IMR-90 (cell line): ENCODE data around the gene ATP11A. TPM values are rescaled to one million over a fixed set of nuclear protein-coding genes. Genes with fewer than 3 reads are reported as not detected.

ENCODE experiments used
- ATAC-seq: fragments of 200-7000 bp; cut with Tn5 transposase; 2 replicates; pipeline ENCODE4 v1.9.1; 2020; ENCODE audit warnings: low read depth, mild to moderate bottlenecking, moderate library complexity
- BruUV-seq: library from RNA; stranded (reverse); fragments of 400-500 nt; replicated peaks from 2 replicates; lab custom pipeline; 2021; lab: Mats Ljungman, UMichigan
- CTCF ChIA-PET: fragments of 300-600 bp; formaldehyde crosslinking; extraction: SDS; loops from one replicate; lab custom pipeline; 2021; ENCODE audit warnings: antibody characterized with exemption; lab: Yijun Ruan, JAX
- POLR2A ChIA-PET: fragments of 300-600 bp; sonication (Branson Sonifier 250); formaldehyde crosslinking; loops from one replicate; lab custom pipeline; 2022; ENCODE audit warnings: antibody characterized with exemption; ENCODE audit not compliant: unreplicated experiment; lab: Charles Lee
- DNase-seq: peaks from one replicate; pipeline ENCODE4 v3.0.0; 2013
- H2AFZ ChIP-seq: replicated peaks from 2 replicates; pipeline ENCODE3; 2013; ENCODE audit warnings: low read length, mild to moderate bottlenecking; ENCODE audit not compliant: poor library complexity
- H2AK5ac ChIP-seq: 2 replicates; pipeline ENCODE4 v1.6.1; 2013; ENCODE audit warnings: low read depth, low read length, inconsistent platforms
- H2AK9ac ChIP-seq: replicated peaks from 2 replicates; pipeline ENCODE3; 2013; ENCODE audit warnings: mild to moderate bottlenecking, low read depth, low read length, moderate library complexity; ENCODE audit not compliant: poor library complexity
- H2BK120ac ChIP-seq: 2 replicates; pipeline ENCODE4 v1.6.1; 2013; ENCODE audit warnings: low read depth, low read length, inconsistent platforms
- H2BK15ac ChIP-seq: 3 replicates; pipeline ENCODE4 v1.6.1; 2013; ENCODE audit warnings: low read depth, low read length, inconsistent platforms
- H2BK20ac ChIP-seq: 2 replicates; pipeline ENCODE4 v1.6.1; 2013; ENCODE audit warnings: low read depth, mild to moderate bottlenecking, inconsistent platforms, low read length, moderate library complexity
- H2BK5ac ChIP-seq: 2 replicates; pipeline ENCODE4 v1.6.1; 2013; ENCODE audit warnings: mild to moderate bottlenecking, low read depth, low read length, inconsistent platforms; ENCODE audit not compliant: poor library complexity, severe bottlenecking
- H3K14ac ChIP-seq: replicated peaks from 2 replicates; pipeline ENCODE4 v1.6.1; 2013; ENCODE audit warnings: low read depth, low read length, inconsistent platforms
- H3K18ac ChIP-seq: 2 replicates; pipeline ENCODE4 v1.6.1; 2013; ENCODE audit warnings: low read depth, low read length, control low read depth
- H3K23ac ChIP-seq: 2 replicates; pipeline ENCODE4 v1.6.1; 2013; ENCODE audit warnings: low read depth, low read length, inconsistent platforms
- H3K27ac ChIP-seq: 2 replicates; pipeline ENCODE4 v1.5.1; 2013; ENCODE audit warnings: mild to moderate bottlenecking, control low read depth, low read length; ENCODE audit not compliant: insufficient read depth
- H3K27me3 ChIP-seq: 2 replicates; pipeline ENCODE4 v1.6.1; 2013; ENCODE audit warnings: low read length; ENCODE audit not compliant: control insufficient read depth, insufficient read depth
- H3K36me3 ChIP-seq: 2 replicates; pipeline ENCODE4 v1.6.1; 2013; ENCODE audit warnings: low read length, mixed read lengths; ENCODE audit not compliant: control insufficient read depth, insufficient read depth
- H3K4ac ChIP-seq: 2 replicates; pipeline ENCODE4 v1.6.1; 2013; ENCODE audit warnings: low read depth, low read length, inconsistent platforms
- H3K4me1 ChIP-seq: 2 replicates; pipeline ENCODE4 v1.6.1; 2013; ENCODE audit warnings: low read length, mixed read lengths; ENCODE audit not compliant: control insufficient read depth, insufficient read depth
- H3K4me2 ChIP-seq: 2 replicates; pipeline ENCODE4 v1.6.1; 2013; ENCODE audit warnings: low read depth, mild to moderate bottlenecking, control low read depth, low read length, moderate library complexity
- H3K4me3 ChIP-seq: 2 replicates; pipeline ENCODE4 v1.5.1; 2013; ENCODE audit warnings: low read depth, mild to moderate bottlenecking, control low read depth, low read length, moderate library complexity; ENCODE audit not compliant: insufficient read depth
- H3K56ac ChIP-seq: 2 replicates; pipeline ENCODE4 v1.6.1; 2013; ENCODE audit warnings: low read length, inconsistent platforms; ENCODE audit not compliant: insufficient read depth; ENCODE audit errors: extremely low read depth
- H3K79me1 ChIP-seq, 2 experiments: 2 replicates each; pipeline ENCODE4 v1.6.1; 2013; ENCODE audit warnings: low read length in 2 of 2, inconsistent platforms in 1 of 2, low read depth in 1 of 2
- H3K9ac ChIP-seq: 2 replicates; pipeline ENCODE4 v1.6.1; 2013; ENCODE audit warnings: low read depth, low read length, control low read depth
- H3K9me1 ChIP-seq: 2 replicates; pipeline ENCODE4 v1.6.1; 2013; ENCODE audit warnings: low read length, inconsistent platforms; ENCODE audit not compliant: insufficient read depth
- H3K9me3 ChIP-seq: 2 replicates; pipeline ENCODE4 v1.6.1; 2013; ENCODE audit warnings: low read length; ENCODE audit not compliant: control insufficient read depth, insufficient read depth
- H4K20me1 ChIP-seq: 2 replicates; pipeline ENCODE4 v1.6.1; 2013; ENCODE audit warnings: low read length, inconsistent platforms; ENCODE audit not compliant: insufficient read depth
- H4K5ac ChIP-seq: 2 replicates; pipeline ENCODE4 v1.6.1; 2013; ENCODE audit warnings: mild to moderate bottlenecking, low read depth, low read length, control low read depth
- H4K8ac ChIP-seq, 2 experiments: 2 replicates each; pipeline ENCODE4 v1.6.1; 2013; ENCODE audit warnings: low read depth in 2 of 2, low read length in 2 of 2, control low read depth in 1 of 2, inconsistent platforms in 1 of 2
- H4K91ac ChIP-seq: 2 replicates; pipeline ENCODE4 v1.6.1; 2013; ENCODE audit warnings: low read depth, low read length, inconsistent platforms; ENCODE audit not compliant: insufficient read depth
- BHLHE40 ChIP-seq: fragments of 150-350 bp; IDR thresholded peaks from 2 replicates; pipeline ENCODE4 v1.6.1; 2016; ENCODE audit warnings: mild to moderate bottlenecking, low read depth, low read length
- CHD1 ChIP-seq: IDR thresholded peaks from 2 replicates; pipeline ENCODE4 v1.6.1; 2012; ENCODE audit warnings: low read depth, low read length, improper control_type of control experiment
- RAD21 ChIP-seq: IDR thresholded peaks from 2 replicates; pipeline ENCODE4 v1.6.1; 2012; ENCODE audit warnings: low read length, improper control_type of control experiment
- SMC3 ChIP-seq: fragments of 150-350 bp; IDR thresholded peaks from 2 replicates; pipeline ENCODE4 v1.6.1; 2016; ENCODE audit warnings: low read depth, mild to moderate bottlenecking, antibody characterized with exemption, low read length, moderate library complexity
- WGBS, 2 experiments: methylation state at CpG; one replicate each; pipeline versions ENCODE4 v1.1.5 to v1.1.7; 2013; ENCODE audit warnings: missing lambda C conversion rate in 2 of 2; ENCODE audit not compliant: insufficient read length in 1 of 2; ENCODE audit errors: extremely low coverage in 2 of 2; 5-methylcytosine and 5-hydroxymethylcytosine counted together
- dilution Hi-C: fragments of 300-500 bp; cut with HindIII; formaldehyde crosslinking; loops from one replicate; pipeline ENCODE4 v1.14.3; 2018; ENCODE audit warnings: low sequenced_read_pairs; ENCODE audit not compliant: unreplicated experiment
- in situ Hi-C: fragments of 300-500 bp; cut with MboI; formaldehyde crosslinking; loops from 3 replicates; pipeline ENCODE4 v1.14.3; 2019; ENCODE audit warnings: low sequenced_read_pairs, inconsistent platforms, mixed read lengths
- intact Hi-C: fragments of 100-400 bp; cut with micrococcal nuclease; formaldehyde crosslinking; loops from 2 replicates; pipeline ENCODE4 v1.10.0; 2022
- polyA plus RNA-seq, 3 experiments: library from polyadenylated mRNA; depleted of rRNA; stranded (reverse); fragments of >200 nt; gene quantifications; 2 replicates each; pipeline ENCODE4 v1.2.3, GENCODE V29; 2012; ENCODE audit warnings: low replicate concordance in 1 of 3
- total RNA-seq: library from RNA; depleted of rRNA; stranded (reverse); fragments of >200 nt; gene quantifications from 2 replicates; pipeline ENCODE4 v1.2.3, GENCODE V29; 2012
- TF ChIP-seq, protein P1 (sequence below): fragments of 150-350 bp; IDR thresholded peaks from 2 replicates; pipeline ENCODE4 v1.6.1; 2017; ENCODE audit warnings: mild to moderate bottlenecking, antibody characterized with exemption, low read length, low read depth

Gene ATP11A
- total and polyA plus RNA-seq, 2 of the 4 experiments (the other 2 are of a cell fraction) = 8.4 to 12.0 TPM

DNA sequence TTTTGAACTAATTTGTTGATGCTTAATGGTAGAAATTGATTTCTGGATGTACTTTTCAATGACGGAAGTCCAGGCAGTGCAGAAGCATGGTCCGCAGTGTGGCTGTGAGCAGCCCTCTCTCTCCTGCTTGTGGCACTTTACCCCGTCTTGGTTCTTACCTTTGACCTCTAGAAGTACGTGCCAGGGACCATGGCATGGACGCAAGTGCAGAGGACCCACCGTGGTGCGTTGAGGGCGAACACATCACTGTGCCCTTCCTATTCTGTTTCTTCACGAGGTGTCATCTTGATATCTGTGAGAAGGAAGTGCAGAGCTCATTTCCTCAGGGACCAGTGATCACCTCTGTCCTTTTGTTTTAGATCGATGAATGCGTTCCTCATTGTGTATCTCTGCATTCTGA, 135.2 kb downstream of the ATP11A start:
- no peaks in the 10 kb centered on the region for H3K27me3 ChIP-seq
- in situ Hi-C loops (no loop called here), intact Hi-C loops (no loop called here), dilution Hi-C loops (no loop called here)
- no peak overlapping the region for H4K8ac ChIP-seq
- H3K27ac ChIP-seq = no peak overlapping the region
- H3K4me3 ChIP-seq = no peak overlapping the region
- DNase-seq (no peak), ATAC-seq (no peak)
- peaks cover 42% of the 10 kb centered on the region for H3K36me3 ChIP-seq
- no peak overlapping the region for H2AK9ac ChIP-seq
- no peak overlapping the region for H2BK120ac ChIP-seq
- H3K23ac ChIP-seq = no peak overlapping the region
- TF ChIP-seq RAD21 = no peak
- TF ChIP-seq CHD1 = no peak
- TF ChIP-seq SMC3 = no peak
- TF ChIP-seq, protein P1, sequence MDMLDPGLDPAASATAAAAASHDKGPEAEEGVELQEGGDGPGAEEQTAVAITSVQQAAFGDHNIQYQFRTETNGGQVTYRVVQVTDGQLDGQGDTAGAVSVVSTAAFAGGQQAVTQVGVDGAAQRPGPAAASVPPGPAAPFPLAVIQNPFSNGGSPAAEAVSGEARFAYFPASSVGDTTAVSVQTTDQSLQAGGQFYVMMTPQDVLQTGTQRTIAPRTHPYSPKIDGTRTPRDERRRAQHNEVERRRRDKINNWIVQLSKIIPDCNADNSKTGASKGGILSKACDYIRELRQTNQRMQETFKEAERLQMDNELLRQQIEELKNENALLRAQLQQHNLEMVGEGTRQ = no peak
- TF ChIP-seq BHLHE40 = no peak
- ChIA-PET POLR2A (no interaction called here), CTCF (no interaction called here)
- H4K91ac ChIP-seq = no peak overlapping the region
- H3K9me1 ChIP-seq = no peaks in the 10 kb centered on the region; the same call in 1 of the 2 replicates
- no peaks in the 10 kb centered on the region for H4K20me1 ChIP-seq
- H3K56ac ChIP-seq = no peak overlapping the region
- H2BK20ac ChIP-seq = no peak overlapping the region
- H3K9me3 ChIP-seq = no peaks in the 10 kb centered on the region
- H2BK5ac ChIP-seq = no peak overlapping the region
- no peak overlapping the region for H4K5ac ChIP-seq
- no TSS peak for BruUV-seq
- H3K14ac ChIP-seq = no peak overlapping the region
- H2AFZ ChIP-seq = no peak overlapping the region
- no peak overlapping the region for H3K18ac ChIP-seq
- no peak overlapping the region for H2BK15ac ChIP-seq
- no peak overlapping the region for H3K4me2 ChIP-seq
- H3K4ac ChIP-seq = no peak overlapping the region
- no peak overlapping the region for H3K9ac ChIP-seq
- H2AK5ac ChIP-seq = no peak overlapping the region
- 94% methylated on average over 5 of the region's 11 CpGs; no CpG with 5 or more reads in 1 of the 2 experiments for WGBS, 2 experiments
- H3K4me1 ChIP-seq = no peaks in the 10 kb centered on the region
- H3K79me1 ChIP-seq = no peaks in the 10 kb centered on the region; a peak in 1 of 4 replicates
